Duodenal mucosa (tissue), 2 donors: ENCODE measurements around the gene HERC3.

Experiments used
- H3K27ac ChIP-seq: one replicate; pipeline ENCODE4 v1.7.0; 2013; ENCODE audit warnings: low read depth, low read length
- H3K27me3 ChIP-seq, 2 donors: one replicate each; pipeline ENCODE4 v1.7.0; 2013; ENCODE audit warnings: low read length in 2 of 2, control low read depth in 1 of 2; ENCODE audit not compliant: insufficient read depth in 2 of 2, control insufficient read depth in 1 of 2
- H3K36me3 ChIP-seq, 2 donors: one replicate each; pipeline ENCODE4 v1.7.0; 2013; ENCODE audit warnings: low read length in 2 of 2, control low read depth in 1 of 2; ENCODE audit not compliant: insufficient read depth in 2 of 2, control insufficient read depth in 1 of 2
- H3K4me1 ChIP-seq, 2 donors: one replicate each; pipeline ENCODE4 v1.7.0; 2013; ENCODE audit warnings: low read length in 2 of 2, control low read depth in 1 of 2; ENCODE audit not compliant: insufficient read depth in 2 of 2, control insufficient read depth in 1 of 2
- H3K4me3 ChIP-seq, 2 donors: one replicate each; pipeline ENCODE4 v1.7.0; 2013; ENCODE audit warnings: low read length in 2 of 2, low read depth in 1 of 2
- H3K9ac ChIP-seq, 2 donors: one replicate each; pipeline ENCODE4 v1.7.0; 2013; ENCODE audit warnings: low read length in 2 of 2, low read depth in 1 of 2
- H3K9me3 ChIP-seq, 2 donors: one replicate each; pipeline ENCODE4 v1.7.0; 2013; ENCODE audit warnings: low read length in 2 of 2, control low read depth in 1 of 2; ENCODE audit not compliant: control insufficient read depth in 1 of 2

Gene HERC3

DNA sequence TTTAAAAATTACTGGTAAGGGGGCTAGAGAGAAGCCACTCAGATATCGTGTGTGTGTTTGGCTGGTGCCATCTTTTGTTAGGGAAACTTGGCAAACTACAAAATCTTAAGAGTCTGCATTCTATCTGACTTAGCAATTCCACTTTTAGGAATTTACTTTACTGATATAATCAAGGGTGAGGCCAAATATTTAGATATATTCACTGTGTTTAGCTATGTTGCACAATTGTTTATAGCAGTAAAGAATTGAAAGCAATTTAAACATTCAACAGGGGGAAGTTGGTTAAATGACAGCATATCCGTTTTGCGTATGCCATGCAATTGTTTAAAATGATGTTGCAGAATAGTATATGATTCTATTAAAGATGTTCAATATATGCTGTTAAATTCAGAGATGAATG lies 6.4 kb upstream of the HERC3 start:
- no peaks in the 10 kb centered on the region for H3K27me3 ChIP-seq
- no peak overlapping the region for H3K9ac ChIP-seq
- H3K4me1 ChIP-seq = no peaks in the 10 kb centered on the region
- no peaks in the 10 kb centered on the region for H3K36me3 ChIP-seq
- no peak overlapping the region for H3K27ac ChIP-seq
- no peaks in the 10 kb centered on the region for H3K9me3 ChIP-seq
- no peak overlapping the region for H3K4me3 ChIP-seq

DNA sequence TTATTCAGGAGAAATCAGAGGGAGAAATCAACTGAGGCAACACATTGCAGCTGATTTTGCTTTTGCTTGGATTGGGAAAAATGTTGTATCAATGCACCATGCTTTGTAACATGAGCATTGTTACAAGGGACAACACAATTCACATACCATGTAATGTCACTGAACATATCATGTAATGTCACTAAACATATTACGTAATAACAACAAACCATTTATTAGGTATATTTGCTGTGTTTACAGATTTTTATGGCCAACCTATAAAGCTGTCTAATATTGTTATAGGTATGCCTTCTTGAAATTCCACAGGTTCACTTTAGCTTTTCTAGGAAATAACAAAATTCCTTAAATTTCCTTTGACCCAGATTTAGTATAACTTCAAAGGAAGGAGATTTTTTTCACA lies 5.0 kb upstream of the HERC3 start:
- Histone ChIP-seq H3K9ac (no peak overlapping the region), H3K4me3 (no peak overlapping the region), H3K27ac (no peak overlapping the region), H3K27me3 (no peaks in the 10 kb centered on the region), H3K36me3 (no peaks in the 10 kb centered on the region), H3K4me1 (peaks cover 4% of the 10 kb centered on the region in 2 donors), H3K9me3 (no peaks in the 10 kb centered on the region)

- H3K4me1 ChIP-seq = peaks cover 11 to 12% of the 10 kb centered on the region in 2 donors
- H3K27me3 ChIP-seq = no peaks in the 10 kb centered on the region
- H3K4me3 ChIP-seq = peak overlapping the region; percentile 70 to 79
- H3K36me3 ChIP-seq = peaks cover 5 to 15% of the 10 kb centered on the region in 2 donors
- H3K9ac ChIP-seq = peak overlapping the region; percentile 67
- peak overlapping the region; percentile 81 for H3K27ac ChIP-seq
- H3K9me3 ChIP-seq = no peaks in the 10 kb centered on the region
These were observed 544 bp downstream of the HERC3 start for GRCh38 chr4:88592600-88593448.

DNA sequence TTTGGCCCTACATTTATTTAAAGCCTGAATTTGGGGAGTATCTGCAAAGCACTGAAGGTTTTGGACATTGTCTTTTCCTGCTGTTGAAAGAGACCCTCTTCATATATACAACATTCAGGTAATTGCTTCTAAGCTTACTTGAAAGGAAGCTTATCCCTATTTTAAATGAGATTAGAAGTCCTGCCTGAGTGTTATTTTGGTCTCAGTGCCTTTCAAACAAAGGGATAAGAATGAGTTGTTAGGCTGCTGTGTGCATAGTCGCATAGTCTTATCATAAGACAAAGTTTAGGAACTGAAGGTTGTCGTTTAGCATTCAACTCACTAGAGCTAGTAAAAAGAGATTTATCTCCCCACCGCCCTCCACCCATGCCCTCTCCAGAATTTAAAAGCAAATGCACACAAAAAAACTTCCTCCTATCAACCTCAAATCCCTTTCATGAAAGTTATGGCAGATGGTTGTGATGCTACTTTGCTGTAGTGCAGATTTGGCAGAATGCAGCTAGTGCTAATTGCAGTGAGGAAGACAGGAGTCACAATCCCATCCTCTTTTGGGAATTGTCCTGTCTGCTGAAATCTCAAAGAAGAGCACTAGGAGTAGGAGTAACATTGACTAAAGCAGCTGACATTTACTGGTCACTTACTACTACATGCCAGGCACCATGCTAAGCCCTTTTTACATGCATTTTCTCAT lies 5.8 kb downstream of the HERC3 start:
- H3K36me3 ChIP-seq = peaks cover 5 to 22% of the 10 kb centered on the region in 2 donors
- H3K9ac ChIP-seq = no peak overlapping the region
- no peaks in the 10 kb centered on the region for H3K9me3 ChIP-seq
- no peaks in the 10 kb centered on the region for H3K27me3 ChIP-seq
- no peak overlapping the region for H3K27ac ChIP-seq
- H3K4me1 ChIP-seq = peaks cover 11 to 19% of the 10 kb centered on the region in 2 donors
- H3K4me3 ChIP-seq = no peak overlapping the region

GRCh38 chr4:88599298-88599697 lies 7.0 kb downstream of the HERC3 start:
- Histone ChIP-seq H3K27ac (no peak overlapping the region), H3K9ac (no peak overlapping the region), H3K4me3 (no peak overlapping the region), H3K27me3 (no peaks in the 10 kb centered on the region), H3K36me3 (peaks cover 5 to 22% of the 10 kb centered on the region in 2 donors), H3K4me1 (peaks cover 4 to 11% of the 10 kb centered on the region in 2 donors), H3K9me3 (no peaks in the 10 kb centered on the region)

GRCh38 chr4:88599714-88600113 lies 7.4 kb downstream of the HERC3 start:
- Histone ChIP-seq H3K9ac (no peak overlapping the region), H3K27me3 (no peaks in the 10 kb centered on the region), H3K4me1 (peaks cover 4 to 12% of the 10 kb centered on the region in 2 donors), H3K27ac (no peak overlapping the region), H3K9me3 (no peaks in the 10 kb centered on the region), H3K36me3 (peaks cover 5 to 22% of the 10 kb centered on the region in 2 donors), H3K4me3 (no peak overlapping the region)

- Histone ChIP-seq H3K9me3 (no peaks in the 10 kb centered on the region), H3K27me3 (no peaks in the 10 kb centered on the region), H3K9ac (no peak overlapping the region), H3K4me3 (no peak overlapping the region), H3K4me1 (peaks cover 4 to 15% of the 10 kb centered on the region in 2 donors), H3K36me3 (peaks cover 5 to 22% of the 10 kb centered on the region in 2 donors), H3K27ac (no peak overlapping the region)
These were observed 8.0 kb downstream of the HERC3 start for GRCh38 chr4:88600176-88600838.

DNA sequence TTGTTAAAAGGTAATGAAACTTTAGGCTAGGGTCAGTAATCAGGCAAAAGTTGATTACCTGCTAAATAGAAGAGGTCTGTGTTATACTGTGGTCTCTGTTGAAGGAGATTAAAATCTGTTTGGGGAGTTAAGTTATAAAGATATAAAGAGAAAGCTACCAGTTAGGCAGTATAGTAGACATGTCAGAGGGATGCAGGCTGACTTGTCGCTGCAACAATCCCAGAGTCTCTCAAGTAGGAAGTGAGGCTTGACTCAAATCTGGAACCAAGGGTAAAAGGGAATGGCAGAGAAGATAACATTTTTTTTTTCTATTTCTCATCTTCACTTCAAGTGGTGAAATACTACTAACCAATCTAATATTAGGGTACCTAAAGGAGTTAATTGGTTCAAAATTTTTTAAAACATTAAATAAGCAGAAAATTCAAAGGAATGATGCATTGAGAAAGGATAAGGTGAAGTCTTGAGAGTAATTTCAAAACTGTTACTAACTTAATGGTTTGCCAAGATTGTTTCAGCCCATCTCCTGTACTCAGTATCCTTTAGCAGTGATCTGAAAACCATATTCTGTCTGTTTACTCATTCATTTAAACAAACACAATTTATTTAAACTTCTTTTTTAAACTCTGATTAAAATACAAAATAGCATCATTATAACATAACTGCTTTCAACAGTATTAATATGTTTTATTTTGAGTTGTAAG lies 12.8 kb downstream of the HERC3 start:
- no peak overlapping the region for H3K27ac ChIP-seq
- H3K4me1 ChIP-seq = peaks cover 0 to 4% of the 10 kb centered on the region in 2 donors

GRCh38 chr4:88605736-88606135 lies 13.5 kb downstream of the HERC3 start:
- Histone ChIP-seq H3K9ac (no peak overlapping the region), H3K4me1 (peaks cover 0 to 4% of the 10 kb centered on the region in 2 donors), H3K27ac (no peak overlapping the region), H3K4me3 (no peak overlapping the region), H3K36me3 (peaks cover 12 to 31% of the 10 kb centered on the region in 2 donors), H3K27me3 (no peaks in the 10 kb centered on the region), H3K9me3 (no peaks in the 10 kb centered on the region)

More for the DNA sequence above, 12.8 kb downstream of the HERC3 start:
- H3K27me3 ChIP-seq = no peaks in the 10 kb centered on the region
- no peaks in the 10 kb centered on the region for H3K9me3 ChIP-seq
- no peak overlapping the region for H3K4me3 ChIP-seq
- peaks cover 12 to 30% of the 10 kb centered on the region in 2 donors for H3K36me3 ChIP-seq
- H3K9ac ChIP-seq = no peak overlapping the region
